HepG2 (cell line): ENCODE data around the gene KCTD13. TPM values are rescaled to one million over a fixed set of nuclear protein-coding genes. Genes with fewer than 3 reads are reported as not detected.

Source experiments
- ATAC-seq: fragments of 200-7000 bp; cut with Tn5 transposase; 3 replicates; pipeline ENCODE4 v1.9.1; 2020; ENCODE audit warnings: mild to moderate bottlenecking, moderate library complexity
- BruUV-seq: library from RNA; stranded (reverse); fragments of 400-500 nt; replicated peaks from 2 replicates; lab custom pipeline; 2021; lab: Mats Ljungman, UMichigan
- CTCF ChIA-PET: fragments of 300-600 bp; formaldehyde crosslinking; extraction: SDS; loops from one replicate; lab custom pipeline; 2021; ENCODE audit warnings: low total read pairs, inconsistent platforms, low intra/inter-chr PET ratio; lab: Yijun Ruan, JAX
- POLR2A ChIA-PET: fragments of 350-600 bp; sonication (Branson Sonifier 250); formaldehyde crosslinking; loops from one replicate; lab custom pipeline; 2020; ENCODE audit warnings: antibody characterized with exemption, inconsistent platforms; lab: Yijun Ruan, JAX
- DNase-seq: peaks from one replicate; pipeline ENCODE4 v3.0.0-alpha.2; 2015; ENCODE audit warnings: low spot score
- FAIRE-seq: peaks from 3 replicates; lab custom pipeline; 2011; peaks lifted over from hg19 to GRCh38; lab: Jason Lieb, UNC
- H2AFZ ChIP-seq: one replicate; pipeline ENCODE4 v1.6.1; 2011; ENCODE audit warnings: low read length, inconsistent platforms
- H3K27ac ChIP-seq: fragments of 300-600 bp; 3 replicates; pipeline ENCODE4 v1.8.0; 2011; ENCODE audit warnings: mixed run types, mild to moderate bottlenecking, mixed read lengths, low read length, inconsistent platforms; ENCODE audit not compliant: insufficient read depth; ENCODE audit errors: extremely low read length
- H3K27me3 ChIP-seq, 2 experiments: fragments of 200-600 bp in 1 of 2; 2 replicates in 1 of 2; 3 replicates in 1 of 2; pipeline versions ENCODE4 v1.6.0 to v1.8.0; 2011; ENCODE audit warnings: low read length in 2 of 2, mild to moderate bottlenecking in 2 of 2, moderate library complexity in 2 of 2, inconsistent platforms in 1 of 2; ENCODE audit not compliant: insufficient read depth in 2 of 2, control insufficient read depth in 1 of 2
- H3K36me3 ChIP-seq, 2 experiments: fragments of 200-600 bp in 1 of 2; replicated peaks in 1 of 2; 2 replicates in 1 of 2; 3 replicates in 1 of 2; pipeline versions ENCODE4 v1.5.1 to v1.8.0; 2011; ENCODE audit warnings: low read length in 2 of 2, inconsistent platforms in 1 of 2; ENCODE audit not compliant: insufficient read depth in 2 of 2, control insufficient read depth in 1 of 2
- H3K4me1 ChIP-seq: 2 replicates; pipeline ENCODE4 v1.5.1; 2012; ENCODE audit warnings: low read length, inconsistent platforms; ENCODE audit not compliant: insufficient read depth
- H3K4me2 ChIP-seq: 2 replicates; pipeline ENCODE4 v1.6.0; 2011; ENCODE audit warnings: low read depth, low read length, inconsistent platforms
- H3K4me3 ChIP-seq, 3 experiments: fragments of 200-600 bp in 1 of 3; sonication (generic), shearing (Covaris generic) in 1 of 3; replicated peaks in 1 of 3; 2 replicates each; pipeline ENCODE4 v1.5.1; 2011 to 2016; ENCODE audit warnings: low read length in 3 of 3, inconsistent platforms in 2 of 3, low read depth in 2 of 3, mild to moderate bottlenecking in 2 of 3, control low read depth in 1 of 3, mixed read lengths in 1 of 3; ENCODE audit not compliant: insufficient read depth in 1 of 3
- H3K79me2 ChIP-seq: one replicate; pipeline ENCODE4 v1.6.1; 2011; ENCODE audit warnings: low read length, inconsistent platforms; ENCODE audit not compliant: insufficient read depth
- H3K9ac ChIP-seq: 2 replicates; pipeline ENCODE4 v1.6.0; 2011; ENCODE audit warnings: mild to moderate bottlenecking, low read depth, low read length, inconsistent platforms; ENCODE audit not compliant: insufficient read depth
- H3K9me3 ChIP-seq: 2 replicates; pipeline ENCODE4 v1.5.1; 2012; ENCODE audit warnings: mild to moderate bottlenecking, low read length
- H4K20me1 ChIP-seq: 2 replicates; pipeline ENCODE4 v1.6.0; 2011; ENCODE audit warnings: inconsistent platforms, mild to moderate bottlenecking, low read length, moderate library complexity; ENCODE audit not compliant: insufficient read depth
- ISX ChIP-seq: sonication (generic); formaldehyde crosslinking; conservative IDR thresholded peaks from 2 replicates; pipeline ENCODE4 v1.5.0; 2020; ENCODE audit warnings: missing genetic modification reagents
- MEF2D ChIP-seq: sonication (generic); formaldehyde crosslinking; IDR thresholded peaks from 2 replicates; pipeline ENCODE4 v1.5.1; 2020; ENCODE audit warnings: mild to moderate bottlenecking, missing genetic modification reagents
- MTA3 ChIP-seq: sonication (generic); formaldehyde crosslinking; IDR thresholded peaks from 2 replicates; pipeline ENCODE4 v1.4.0; 2020; ENCODE audit warnings: missing genetic modification reagents
- MTF2 ChIP-seq: sonication (generic); formaldehyde crosslinking; IDR thresholded peaks from 2 replicates; pipeline ENCODE4 v1.5.0; 2020; ENCODE audit warnings: missing genetic modification reagents, borderline replicate concordance
- NRL ChIP-seq: sonication (generic); formaldehyde crosslinking; IDR thresholded peaks from 2 replicates; pipeline ENCODE4 v1.5.0; 2020; ENCODE audit warnings: missing genetic modification reagents, mild to moderate bottlenecking, moderate library complexity, borderline replicate concordance
- PAWR ChIP-seq: sonication (generic); formaldehyde crosslinking; IDR thresholded peaks from 2 replicates; pipeline ENCODE4 v1.4.0; 2020; ENCODE audit warnings: missing genetic modification reagents, mild to moderate bottlenecking, borderline replicate concordance
- RFXAP ChIP-seq: sonication (generic); formaldehyde crosslinking; IDR thresholded peaks from 2 replicates; pipeline ENCODE4 v1.4.0; 2020; ENCODE audit warnings: missing genetic modification reagents, borderline replicate concordance
- SMAD9 ChIP-seq: sonication (generic); formaldehyde crosslinking; IDR thresholded peaks from 2 replicates; pipeline ENCODE4 v1.5.1; 2020; ENCODE audit warnings: mild to moderate bottlenecking, missing genetic modification reagents
- SNAI1 ChIP-seq: sonication (generic); formaldehyde crosslinking; IDR thresholded peaks from 2 replicates; pipeline ENCODE4 v1.5.0; 2020; ENCODE audit warnings: mild to moderate bottlenecking, missing genetic modification reagents, borderline replicate concordance
- TEAD2 ChIP-seq: sonication (generic); formaldehyde crosslinking; IDR thresholded peaks from 2 replicates; pipeline ENCODE4 v1.9.0; 2021; ENCODE audit warnings: missing genetic modification reagents
- ZNF224 ChIP-seq: sonication (generic); formaldehyde crosslinking; IDR thresholded peaks from 2 replicates; pipeline ENCODE4 v1.5.0; 2020; ENCODE audit warnings: mild to moderate bottlenecking, missing genetic modification reagents
- ZNF256 ChIP-seq: sonication (generic); formaldehyde crosslinking; conservative IDR thresholded peaks from 2 replicates; pipeline ENCODE4 v1.4.0; 2020; ENCODE audit warnings: missing genetic modification reagents
- ZNF34 ChIP-seq: sonication (generic); formaldehyde crosslinking; IDR thresholded peaks from 2 replicates; pipeline ENCODE4 v1.4.0; 2020; ENCODE audit warnings: mild to moderate bottlenecking, missing genetic modification reagents, borderline replicate concordance
- ZNF7 ChIP-seq: IDR thresholded peaks from 2 replicates; pipeline ENCODE4 v1.6.1; 2016; ENCODE audit warnings: missing biosample characterization, missing genetic modification reagents
- WGBS: methylation state at CpG from one replicate; pipeline ENCODE4 v1.1.6; 2017; ENCODE audit warnings: low lambda C conversion rate; 5-methylcytosine and 5-hydroxymethylcytosine counted together
- in situ Hi-C: cut with HindIII; loops from 2 replicates; pipeline ENCODE4 v1.10.0; 2017; ENCODE audit warnings: low pct_unique_long_range_greater_than_20kb; ENCODE audit not compliant: extremely low pct_ligation_motif_present
- intact Hi-C: fragments of 100-400 bp; cut with micrococcal nuclease; formaldehyde crosslinking; loops from one replicate; pipeline ENCODE4 v1.10.0; 2022; ENCODE audit not compliant: unreplicated experiment
- polyA plus RNA-seq, 8 experiments: library from polyadenylated mRNA; depleted of rRNA in 3 of 8; stranded (reverse) in 7 of 8; unstranded in 1 of 8; fragments of >200 nt; fragmentation: Illumina TruSeq in 4 of 8; extraction: Trizol in 4 of 8; gene quantifications; 2 replicates each; pipeline versions ENCODE4 v1.2.1 to v1.2.3, GENCODE V29; 2011 to 2016; ENCODE audit warnings: low read depth in 4 of 8, missing spikeins in 1 of 8, mixed read lengths in 1 of 8; ENCODE audit not compliant: insufficient read depth in 1 of 8
- total RNA-seq, 5 experiments: library from RNA; depleted of rRNA; stranded (reverse); fragments of >200 nt; fragmentation: Illumina TruSeq; extraction: Trizol; gene quantifications; 2 replicates each; pipeline ENCODE4 v1.2.3, GENCODE V29; 2016; ENCODE audit warnings: low read depth in 1 of 5
- TF ChIP-seq, protein P1 (sequence below): sonication (generic); formaldehyde crosslinking; IDR thresholded peaks from 2 replicates; pipeline ENCODE4 v1.5.0; 2020; ENCODE audit warnings: missing genetic modification reagents
- TF ChIP-seq, protein P2 (sequence below): sonication (generic); formaldehyde crosslinking; IDR thresholded peaks from 2 replicates; pipeline ENCODE4 v1.4.0; 2020; ENCODE audit warnings: missing genetic modification reagents, low read depth, mild to moderate bottlenecking, borderline replicate concordance
- TF ChIP-seq, protein P3 (sequence below): sonication (generic); formaldehyde crosslinking; IDR thresholded peaks from 2 replicates; pipeline ENCODE4 v1.5.0; 2020; ENCODE audit warnings: missing genetic modification reagents

The KCTD13 gene
- total and polyA plus RNA-seq, 2 of the 13 experiments (the other 11 are each of a cell fraction or from before 2014, with no cell fraction given): 6.3 to 14.7 TPM

DNA sequence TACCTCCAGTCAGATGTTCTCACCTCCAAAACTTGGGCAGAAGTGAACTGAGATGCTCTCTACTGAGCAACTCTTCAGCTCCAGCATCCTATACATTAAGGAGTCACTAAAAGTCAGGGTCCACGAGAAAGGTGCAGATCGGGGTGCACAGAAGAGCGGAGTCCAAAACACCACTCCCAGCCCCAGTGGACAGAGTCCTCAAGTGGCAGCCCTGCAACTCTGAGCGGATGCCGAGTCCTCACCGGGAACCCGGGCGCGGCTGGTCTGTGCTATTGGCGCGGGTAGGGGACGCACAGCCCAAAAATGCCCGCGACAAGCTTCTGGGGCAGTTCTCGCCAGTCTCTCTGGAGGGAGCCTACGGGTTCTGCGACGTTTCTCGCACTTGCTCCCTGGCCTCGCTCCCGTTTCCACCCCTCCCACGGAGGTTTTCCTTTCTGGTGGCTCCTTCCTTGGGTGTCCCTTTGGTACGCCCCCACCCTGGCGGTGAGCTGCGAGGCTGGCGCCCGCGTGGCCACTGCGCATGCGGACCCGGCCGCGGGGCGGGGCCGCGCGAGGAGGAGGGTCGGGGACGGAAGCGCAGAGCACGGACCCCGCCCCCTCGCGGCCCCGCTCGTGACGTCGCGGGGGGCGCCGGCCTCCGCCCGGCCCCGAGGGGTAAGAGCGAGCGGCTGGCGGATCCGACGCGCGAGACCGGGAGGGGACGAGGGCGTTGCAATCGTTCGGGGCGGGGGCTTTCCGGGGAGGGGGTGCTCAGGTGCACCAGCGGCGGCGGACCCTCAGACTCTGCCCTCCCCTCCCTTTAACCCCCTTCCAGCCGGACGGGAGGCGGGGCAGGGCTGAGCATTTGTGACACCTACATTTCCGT lies 35.7 kb upstream of the KCTD13 start, which contains the start of gene TMEM219 (continued):
- no peak for TF ChIP-seq ISX (CRISPR knock-in tag)
- peak; percentile 72; the same call in 1 of the 2 replicates for TF ChIP-seq MTF2 (CRISPR knock-in tag)
- peak; percentile 14; the same call in 1 of the 2 replicates for TF ChIP-seq ZNF7 (CRISPR knock-in tag)

DNA sequence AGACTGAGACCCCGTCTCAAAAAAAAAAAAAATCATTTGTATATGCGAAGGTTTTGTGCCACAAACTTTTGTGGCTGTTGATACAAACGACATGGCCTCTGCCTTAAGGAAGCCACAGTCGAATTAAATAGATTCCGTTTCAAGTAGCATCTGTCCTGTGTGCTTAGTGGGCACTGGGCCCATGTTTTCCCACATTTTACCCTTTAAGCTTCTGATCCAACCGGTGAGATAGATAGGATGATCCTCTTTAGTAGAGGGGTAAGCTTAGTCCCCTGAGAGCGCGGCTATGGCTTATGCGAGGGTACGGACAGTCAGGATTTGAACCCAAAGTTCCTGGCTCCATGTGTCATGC lies 35.1 kb upstream of the KCTD13 start:
- Histone ChIP-seq H3K4me2 (peak overlapping the region; percentile 97), H3K9me3 (no peaks in the 10 kb centered on the region), H3K27me3 (no peaks in the 10 kb centered on the region; a peak in 1 of 5 replicates), H3K27ac (peak overlapping the region; percentile 81), H3K9ac (peak overlapping the region; percentile 80), H3K4me3 (peak overlapping the region; percentile 65 to 87 (median 80)), H3K36me3 (no peaks in the 10 kb centered on the region), H3K4me1 (peaks cover 56% of the 10 kb centered on the region), H4K20me1 (no peaks in the 10 kb centered on the region), H3K79me2 (no peaks in the 10 kb centered on the region), H2AFZ (no peak overlapping the region)
- DNase-seq: no peak
- FAIRE-seq: no peak
- in situ Hi-C loops: loop anchor here (5.0 kb wide), 1 partner anchor 34 kb away; the partner anchor contains the start of gene KCTD13
- no peak for ATAC-seq
- ChIA-PET CTCF (no interaction called here), POLR2A (interaction anchor here (0.8 to 4.6 kb wide), 16 partner anchors 9 to 446 kb away, joined by 3 to 47 read pairs (median 4); partner anchors contain the start of genes CDIPT, HIRIP3, INO80E and KCTD13)
- BruUV-seq: no TSS peak
- intact Hi-C loops: loop anchor here (5.0 kb wide), 3 partner anchors 34 to 59 kb away; partner anchors contain the start of genes ASPHD1, HIRIP3, INO80E and KCTD13
- WGBS: 59% methylated on average over 10 of the region's 10 CpGs
- TF ChIP-seq NRL (CRISPR knock-in tag) (0 out of 2 replicates have a peak, but pooled peaks have one; percentile 7), TEAD2 (CRISPR knock-in tag) (0 out of 2 replicates have a peak, but pooled peaks have one; percentile 9), ZNF34 (0 out of 2 replicates have a peak, but pooled peaks have one; percentile 0), MEF2D (no peak), PAWR (CRISPR knock-in tag) (0 out of 2 replicates have a peak, but pooled peaks have one; percentile 53), RFXAP (CRISPR knock-in tag) (0 out of 2 replicates have a peak, but pooled peaks have one; percentile 11), SNAI1 (CRISPR knock-in tag) (no peak), MTA3 (CRISPR knock-in tag) (no peak), SMAD9 (CRISPR knock-in tag) (0 out of 2 replicates have a peak, but pooled peaks have one; percentile 54), ZNF256 (CRISPR knock-in tag) (0 out of 2 replicates have a peak, but pooled peaks have one; percentile 20), ZNF224 (CRISPR knock-in tag) (peak; percentile 44; the same call in 1 of the 2 replicates)
- TF ChIP-seq, protein P1, sequence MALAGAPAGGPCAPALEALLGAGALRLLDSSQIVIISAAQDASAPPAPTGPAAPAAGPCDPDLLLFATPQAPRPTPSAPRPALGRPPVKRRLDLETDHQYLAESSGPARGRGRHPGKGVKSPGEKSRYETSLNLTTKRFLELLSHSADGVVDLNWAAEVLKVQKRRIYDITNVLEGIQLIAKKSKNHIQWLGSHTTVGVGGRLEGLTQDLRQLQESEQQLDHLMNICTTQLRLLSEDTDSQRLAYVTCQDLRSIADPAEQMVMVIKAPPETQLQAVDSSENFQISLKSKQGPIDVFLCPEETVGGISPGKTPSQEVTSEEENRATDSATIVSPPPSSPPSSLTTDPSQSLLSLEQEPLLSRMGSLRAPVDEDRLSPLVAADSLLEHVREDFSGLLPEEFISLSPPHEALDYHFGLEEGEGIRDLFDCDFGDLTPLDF (CRISPR knock-in tag): 0 out of 2 replicates have a peak, but pooled peaks have one; percentile 25
- TF ChIP-seq, protein P2, sequence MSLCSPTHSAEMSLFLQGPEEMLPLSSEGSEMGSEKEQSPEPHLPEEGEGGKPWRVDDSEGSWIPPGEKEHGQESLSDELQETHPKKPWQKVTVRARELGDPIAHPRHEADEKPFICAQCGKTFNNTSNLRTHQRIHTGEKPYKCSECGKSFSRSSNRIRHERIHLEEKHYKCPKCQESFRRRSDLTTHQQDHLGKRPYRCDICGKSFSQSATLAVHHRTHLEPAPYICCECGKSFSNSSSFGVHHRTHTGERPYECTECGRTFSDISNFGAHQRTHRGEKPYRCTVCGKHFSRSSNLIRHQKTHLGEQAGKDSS (CRISPR knock-in tag): no peak
- TF ChIP-seq, protein P3, sequence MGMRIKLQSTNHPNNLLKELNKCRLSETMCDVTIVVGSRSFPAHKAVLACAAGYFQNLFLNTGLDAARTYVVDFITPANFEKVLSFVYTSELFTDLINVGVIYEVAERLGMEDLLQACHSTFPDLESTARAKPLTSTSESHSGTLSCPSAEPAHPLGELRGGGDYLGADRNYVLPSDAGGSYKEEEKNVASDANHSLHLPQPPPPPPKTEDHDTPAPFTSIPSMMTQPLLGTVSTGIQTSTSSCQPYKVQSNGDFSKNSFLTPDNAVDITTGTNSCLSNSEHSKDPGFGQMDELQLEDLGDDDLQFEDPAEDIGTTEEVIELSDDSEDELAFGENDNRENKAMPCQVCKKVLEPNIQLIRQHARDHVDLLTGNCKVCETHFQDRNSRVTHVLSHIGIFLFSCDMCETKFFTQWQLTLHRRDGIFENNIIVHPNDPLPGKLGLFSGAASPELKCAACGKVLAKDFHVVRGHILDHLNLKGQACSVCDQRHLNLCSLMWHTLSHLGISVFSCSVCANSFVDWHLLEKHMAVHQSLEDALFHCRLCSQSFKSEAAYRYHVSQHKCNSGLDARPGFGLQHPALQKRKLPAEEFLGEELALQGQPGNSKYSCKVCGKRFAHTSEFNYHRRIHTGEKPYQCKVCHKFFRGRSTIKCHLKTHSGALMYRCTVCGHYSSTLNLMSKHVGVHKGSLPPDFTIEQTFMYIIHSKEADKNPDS (CRISPR knock-in tag): 0 out of 2 replicates have a peak, but pooled peaks have one; percentile 44
